ENCODE data around the gene GANAB.
"Not testable (repeated sequence)": the region's sequence is repeated elsewhere in the genome, so short reads cannot be mapped to it uniquely, and the experiment has no call there.

The GANAB gene

GRCh38 chr11:62666259-62666926 is 20.0 kb upstream of the GANAB start:
- DNase-seq = no peak

- peak; percentile 59 for DNase-seq
Observed at GRCh38 chr11:62665599-62666258, 19.3 kb upstream of the GANAB start.

- DNase-seq = peak; percentile 91
Observed at GRCh38 chr11:62665075-62665598, 18.7 kb upstream of the GANAB start, which contains the start of the genes C11orf98 and CSKMT. Gene C11orf98, minus strand, starts transcription at chr11:62665210. Its CDS starts 41 bp downstream, at chr11:62665169. Gene CSKMT, plus strand, starts transcription at chr11:62665312. Its CDS starts 568 bp downstream, at chr11:62665880.

GRCh38 chr11:62664405-62665074 is 18.1 kb upstream of the GANAB start:
- DNase-seq = peak; percentile 33

GRCh38 chr11:62656796-62657429 is 10.5 kb upstream of the GANAB start:
- no peak for DNase-seq

GRCh38 chr11:62654297-62654696 is 7.9 kb upstream of the GANAB start:
- DNase-seq = no peak

GRCh38 chr11:62652161-62653006 is 6.0 kb upstream of the GANAB start:
- no peak for DNase-seq

GRCh38 chr11:62650283-62650682 is 3.9 kb upstream of the GANAB start:
- not testable (repeated sequence) for DNase-seq

- no peak for DNase-seq
Observed at GRCh38 chr11:62649486-62649885, 3.1 kb upstream of the GANAB start.

- no peak for DNase-seq
Observed at GRCh38 chr11:62648967-62649364, 2.6 kb upstream of the GANAB start.

- no peak for DNase-seq
Observed at GRCh38 chr11:62648185-62648966, 2.0 kb upstream of the GANAB start.

GRCh38 chr11:62647609-62648005 is 1.2 kb upstream of the GANAB start:
- no peak for DNase-seq

- no peak for DNase-seq
Observed at GRCh38 chr11:62646825-62647608, 604 bp upstream of the GANAB start.

GRCh38 chr11:62645671-62645945 is 805 bp downstream of the GANAB start:
- no peak for DNase-seq

- no peak for DNase-seq
Observed at GRCh38 chr11:62644220-62644619, 2.2 kb downstream of the GANAB start.

GRCh38 chr11:62632492-62632891 is 13.9 kb downstream of the GANAB start:
- no peak for DNase-seq

- no peak for DNase-seq
Observed at GRCh38 chr11:62627713-62628112, 18.7 kb downstream of the GANAB start.

- DNase-seq = no peak
Observed at GRCh38 chr11:62622476-62623089, 23.8 kb downstream of the GANAB start.

- DNase-seq = peak; percentile 97
Observed at GRCh38 chr11:62621567-62622470, 24.6 kb downstream of the GANAB start, which contains the start of gene B3GAT3. Gene B3GAT3, minus strand, starts transcription at chr11:62621986. Its CDS starts 39 bp downstream, at chr11:62621947.
